HG03103 (cell line): ENCODE measurements around the gene PDCD4.
A peak's percentile ranks its signal among the peaks of the same experiment; 100 is the strongest.

Experiments used
- ATAC-seq: cut with Tn5 transposase; IDR thresholded peaks from one replicate; pipeline ENCODE4 v1.9.1; 2021; ENCODE audit warnings: low read depth; ENCODE audit not compliant: unreplicated experiment

PDCD4 gene

GRCh38 chr10:110871298-110872084 is at the start of gene PDCD4:
TSS of gene PDCD4 (plus strand) at chr10:110871928. CDS start at chr10:110876028, 4,100 bp downstream.
- peak; percentile 64 for ATAC-seq

DNA sequence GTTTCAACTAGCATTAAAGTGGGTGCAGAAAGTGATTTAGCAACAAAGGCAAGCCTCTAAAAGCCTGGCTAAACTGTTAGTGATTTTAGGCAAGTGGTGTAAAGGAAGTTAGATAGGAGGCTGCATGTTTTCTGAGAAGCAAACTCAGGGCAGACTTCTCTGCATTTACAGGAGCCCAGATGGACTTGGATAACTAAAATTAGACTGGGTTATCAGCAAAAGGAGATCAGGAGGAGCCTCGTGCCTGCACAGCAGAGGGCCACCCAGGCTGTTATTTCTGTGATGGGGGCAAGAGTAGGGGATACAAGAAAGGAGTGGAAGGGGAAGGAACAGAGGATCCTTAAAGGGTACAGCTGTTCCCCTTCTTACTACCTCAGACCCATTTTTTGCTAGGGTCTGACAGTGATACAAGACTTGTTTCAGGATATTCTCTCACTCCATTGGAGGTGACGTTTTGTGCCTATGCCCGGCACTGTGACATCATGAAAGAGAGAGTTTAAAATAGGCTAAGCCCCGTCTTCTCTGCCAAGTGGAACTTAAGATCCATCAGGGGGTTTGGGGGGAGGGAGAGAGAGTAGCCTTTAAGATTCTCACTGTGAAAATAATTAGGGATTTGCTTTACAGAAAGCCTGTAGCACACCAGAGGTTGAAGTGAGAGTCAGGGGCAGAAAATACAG is 49.6 kb upstream of the PDCD4 start:
- ATAC-seq, result no peak

GRCh38 chr10:110822712-110823311 is 48.9 kb upstream of the PDCD4 start:
- no peak for ATAC-seq

GRCh38 chr10:110824152-110824441 is 47.6 kb upstream of the PDCD4 start:
- ATAC-seq, result no peak

GRCh38 chr10:110824660-110825059 is 47.1 kb upstream of the PDCD4 start:
- no peak for ATAC-seq

- ATAC-seq, result no peak
Measured at GRCh38 chr10:110825508-110825907, 46.2 kb upstream of the PDCD4 start.

GRCh38 chr10:110827410-110827809 is 44.3 kb upstream of the PDCD4 start:
- ATAC-seq, result no peak

DNA sequence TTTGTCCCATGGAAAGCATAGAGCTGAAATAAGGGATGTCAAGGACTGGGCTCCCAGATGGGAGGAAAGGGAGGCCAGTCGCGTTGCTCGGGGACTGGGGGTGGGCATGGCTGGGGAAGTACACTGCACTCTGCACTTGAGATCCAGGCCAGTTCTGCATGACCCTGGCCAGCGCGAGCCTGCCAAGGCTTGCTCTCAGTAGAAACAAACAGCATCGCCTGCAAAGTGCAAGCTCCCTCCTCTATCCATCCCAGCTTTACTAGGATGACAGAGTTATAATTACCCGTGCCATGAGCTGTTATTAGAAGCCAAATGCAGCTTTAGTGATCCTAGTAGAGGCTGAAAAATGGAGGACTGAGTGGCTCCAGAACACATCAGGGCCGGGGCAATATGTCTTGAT is 43.9 kb upstream of the PDCD4 start:
- ATAC-seq, result no peak

DNA sequence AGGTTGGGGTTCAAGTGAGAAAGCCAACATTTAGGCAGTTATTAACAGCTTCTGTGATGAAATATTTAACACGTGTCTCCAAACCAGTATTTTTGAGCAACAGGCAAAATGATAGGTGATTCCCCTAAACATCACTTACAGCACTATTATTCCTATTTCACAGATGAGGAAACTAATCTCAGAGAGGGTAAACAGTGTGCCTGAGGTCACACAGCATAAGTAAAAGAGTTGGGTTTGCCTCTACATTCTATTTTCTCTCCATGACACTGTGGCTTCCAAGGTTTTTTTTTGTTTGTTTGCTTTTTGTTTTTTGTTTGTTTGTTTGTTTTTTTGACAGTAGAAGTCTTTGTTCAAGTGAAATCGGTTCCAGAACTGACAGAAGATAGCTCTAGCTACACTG is 43.2 kb upstream of the PDCD4 start:
- ATAC-seq, result no peak

DNA sequence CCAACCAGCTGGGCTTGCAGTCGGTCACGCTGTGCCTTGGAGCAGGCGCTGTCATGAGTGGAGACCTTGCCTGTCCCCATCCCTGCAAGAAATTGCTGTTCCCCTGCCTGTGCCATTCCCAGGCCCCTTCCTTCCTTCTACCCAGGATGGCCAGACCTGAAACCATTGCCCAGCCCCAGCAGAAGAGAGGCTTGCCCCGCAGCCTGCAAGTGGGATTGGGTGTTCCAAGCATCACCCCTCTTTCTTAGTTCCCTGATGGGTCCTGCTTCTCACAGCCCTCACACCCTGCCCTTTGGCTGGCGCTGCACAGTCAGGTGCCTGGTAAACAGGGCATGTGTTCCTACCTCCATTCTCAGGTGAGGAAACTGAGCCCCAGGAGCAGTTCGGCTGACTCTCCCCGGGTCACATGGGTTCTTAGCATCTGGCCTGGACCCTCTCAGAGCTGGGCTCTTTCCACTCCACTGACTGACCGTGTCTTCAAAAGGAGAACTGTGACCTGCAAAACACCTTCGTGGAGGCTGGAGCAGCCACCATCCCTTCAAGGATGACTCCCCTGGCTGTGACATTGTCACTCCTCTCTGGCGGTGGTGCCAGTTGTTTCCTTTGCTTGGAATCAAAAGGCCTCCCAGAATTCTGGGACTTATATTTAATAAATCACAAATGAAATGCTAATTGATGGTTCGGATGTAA is 41.9 kb upstream of the PDCD4 start:
- no peak for ATAC-seq

- ATAC-seq, result no peak
Measured at GRCh38 chr10:110833234-110833940, 38.3 kb upstream of the PDCD4 start.

DNA sequence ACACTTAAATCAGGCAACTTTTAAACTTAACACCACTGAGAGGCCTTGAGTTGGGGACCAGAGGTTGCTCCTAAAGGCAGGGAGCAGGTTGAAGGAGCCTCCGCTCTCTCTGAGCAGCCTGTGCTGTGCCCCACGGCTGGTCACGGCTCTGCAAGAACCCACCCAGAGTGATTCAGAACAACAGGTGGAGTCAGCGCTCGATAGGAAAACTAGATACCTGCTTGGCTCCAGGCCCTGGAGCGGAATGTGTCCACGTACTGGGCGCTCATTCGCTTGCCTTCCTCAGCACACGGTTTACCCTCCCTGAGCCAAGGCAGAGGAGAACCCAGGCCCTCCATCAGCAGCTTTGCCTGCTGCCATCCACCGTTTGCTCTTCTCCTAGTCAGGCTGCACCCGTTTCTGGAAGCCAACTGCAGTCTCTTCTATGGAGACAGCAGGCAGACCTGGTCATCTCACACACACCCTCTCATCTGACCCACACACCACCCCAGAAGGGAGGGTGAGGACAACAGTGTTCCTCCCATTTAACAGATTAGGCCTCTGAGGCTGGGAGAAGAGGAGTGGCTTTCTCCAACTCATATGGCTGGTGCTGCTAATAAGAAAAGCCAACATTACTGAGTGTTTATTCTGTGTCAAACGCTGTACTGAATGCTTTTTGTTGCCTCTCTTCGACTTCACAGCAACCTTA is 37.6 kb upstream of the PDCD4 start:
- ATAC-seq, result no peak

- ATAC-seq, result no peak
Measured at GRCh38 chr10:110834629-110835301, 37.0 kb upstream of the PDCD4 start.

DNA sequence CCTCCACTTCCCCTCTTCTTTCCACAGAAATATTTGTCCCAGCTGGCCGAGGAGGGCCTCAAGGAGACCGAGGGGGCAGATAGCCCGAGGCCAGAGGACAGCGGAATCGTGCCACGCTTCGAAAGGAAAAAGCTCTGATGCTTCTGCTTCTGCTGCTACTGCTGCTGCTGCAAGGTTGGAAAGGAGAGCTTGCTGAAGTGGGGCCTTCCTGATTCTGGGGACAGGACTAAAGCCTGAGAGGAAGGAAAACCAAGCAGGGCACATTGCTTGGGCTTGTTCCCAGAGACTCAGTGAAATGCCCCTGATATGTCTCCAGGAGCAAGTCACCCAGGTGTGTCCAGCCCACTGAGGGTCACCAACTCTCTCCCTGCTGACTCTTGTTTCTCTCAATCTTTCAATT is 35.9 kb upstream of the PDCD4 start:
- no peak for ATAC-seq

- no peak for ATAC-seq
Measured at GRCh38 chr10:110836706-110837105, 35.0 kb upstream of the PDCD4 start.

DNA sequence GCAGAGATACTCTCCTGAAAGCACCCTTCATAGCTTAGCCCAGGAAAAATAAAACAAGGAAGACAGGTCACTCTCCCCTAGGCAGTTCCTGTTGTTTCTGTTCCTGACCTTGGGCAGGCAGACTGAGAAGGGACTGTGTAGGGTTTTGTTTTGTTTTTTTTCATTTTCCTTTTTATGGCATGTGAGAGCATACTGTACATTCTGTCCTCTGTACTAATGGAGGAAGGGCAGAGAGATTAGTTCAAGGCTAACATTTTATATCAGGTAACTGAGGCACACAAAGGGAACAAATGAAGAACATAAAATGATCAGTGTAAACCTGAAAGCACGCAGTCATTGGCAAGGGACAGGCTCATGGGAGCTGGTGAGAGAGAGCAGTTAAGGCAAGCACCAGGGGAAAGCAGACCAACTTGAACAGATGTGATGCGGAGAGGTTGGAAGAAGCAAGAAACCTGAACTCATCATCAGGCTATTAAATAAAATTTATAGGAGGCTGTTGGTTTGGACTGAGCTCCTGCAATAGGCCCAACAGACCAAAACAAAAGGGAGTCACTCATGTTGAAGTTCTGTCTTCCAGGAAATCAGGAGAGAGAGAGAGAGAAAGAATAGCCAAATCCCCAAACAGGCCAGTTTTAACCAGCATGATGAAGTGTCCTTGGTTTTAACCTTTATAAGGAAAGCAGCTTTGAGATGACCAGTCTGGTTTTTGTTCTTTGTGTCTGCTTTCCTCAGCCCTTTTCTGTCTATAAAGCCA is 34.1 kb upstream of the PDCD4 start:
- ATAC-seq, result no peak

GRCh38 chr10:110840225-110840922 is 31.4 kb upstream of the PDCD4 start:
- ATAC-seq, result no peak

- no peak for ATAC-seq
Measured at GRCh38 chr10:110840923-110841428, 30.8 kb upstream of the PDCD4 start.
